DOHH2 (cell line): ENCODE measurements around the gene SART1.

Source experiments
- H3F3A ChIP-seq: fragments of 200-600 bp; sonication (generic), shearing (Covaris generic); 2 replicates; pipeline ENCODE4 v1.6.0; 2016; ENCODE audit warnings: antibody characterized with exemption, mild to moderate bottlenecking; ENCODE audit not compliant: control insufficient read depth, insufficient read depth
- H3K27ac ChIP-seq: fragments of 200-600 bp; sonication (generic); 2 replicates; pipeline ENCODE4 v1.5.1; 2014; ENCODE audit warnings: low read depth, mild to moderate bottlenecking, low read length, moderate library complexity
- H3K27me3 ChIP-seq: fragments of 200-600 bp; sonication (generic); 2 replicates; pipeline ENCODE4 v1.6.1; 2014; ENCODE audit warnings: mild to moderate bottlenecking, low read length, mixed read lengths; ENCODE audit not compliant: control insufficient read depth
- H3K36me3 ChIP-seq: fragments of 200-600 bp; sonication (generic); 2 replicates; pipeline ENCODE4 v1.6.1; 2014; ENCODE audit warnings: mild to moderate bottlenecking, low read length, moderate library complexity, mixed read lengths; ENCODE audit not compliant: control insufficient read depth
- H3K4me1 ChIP-seq: fragments of 200-600 bp; sonication (generic); 2 replicates; pipeline ENCODE4 v1.6.1; 2014; ENCODE audit warnings: mild to moderate bottlenecking, low read length, mixed read lengths; ENCODE audit not compliant: control insufficient read depth
- H3K4me2 ChIP-seq: fragments of 200-600 bp; sonication (generic); 2 replicates; pipeline ENCODE4 v1.6.0; 2014; ENCODE audit warnings: mild to moderate bottlenecking, low read length, moderate library complexity
- H3K4me3 ChIP-seq: fragments of 200-600 bp; sonication (generic); 2 replicates; pipeline ENCODE4 v1.5.1; 2014; ENCODE audit warnings: mild to moderate bottlenecking, low read length, mixed read lengths
- H3K79me2 ChIP-seq: fragments of 200-600 bp; sonication (generic); 2 replicates; pipeline ENCODE4 v1.6.1; 2014; ENCODE audit warnings: mild to moderate bottlenecking, low read length, mixed read lengths; ENCODE audit not compliant: control insufficient read depth
- H3K9me2 ChIP-seq: fragments of 200-600 bp; sonication (generic); replicated peaks from 2 replicates; pipeline ENCODE4 v1.6.1; 2014; ENCODE audit warnings: mild to moderate bottlenecking, low read length, mixed read lengths; ENCODE audit not compliant: control insufficient read depth
- H3K9me3 ChIP-seq: fragments of 200-600 bp; sonication (generic); 2 replicates; pipeline ENCODE4 v1.6.1; 2014; ENCODE audit warnings: antibody characterized with exemption, low read length, mixed read lengths; ENCODE audit not compliant: control insufficient read depth, insufficient read depth
- H4K20me1 ChIP-seq: fragments of 200-600 bp; sonication (generic); 2 replicates; pipeline ENCODE4 v1.6.0; 2014; ENCODE audit warnings: low read depth, mild to moderate bottlenecking, antibody characterized with exemption, low read length, moderate library complexity; ENCODE audit not compliant: control insufficient read depth, insufficient read depth
- CTCF ChIP-seq: fragments of 200-600 bp; sonication (generic); IDR thresholded peaks from one replicate; pipeline ENCODE4 v1.5.1; 2014; ENCODE audit warnings: antibody characterized with exemption, mild to moderate bottlenecking, low read depth, low read length; ENCODE audit not compliant: poor library complexity, severe bottlenecking
- EZH2phosphoT487 ChIP-seq: fragments of 200-600 bp; sonication (generic); IDR thresholded peaks from 2 replicates; pipeline ENCODE4 v1.6.1; 2017; ENCODE audit warnings: borderline replicate concordance, mild to moderate bottlenecking, antibody characterized with exemption, low read length, moderate library complexity, mixed read lengths

The SART1 gene

GRCh38 chr11:66006134-66006890 lies 44.8 kb downstream of the SART1 start:
- H3F3A ChIP-seq, result peaks cover 15% of the 10 kb centered on the region
- H3K4me1 ChIP-seq, result peaks cover 6% of the 10 kb centered on the region
- no peaks in the 10 kb centered on the region for H3K27me3 ChIP-seq
- H3K79me2 ChIP-seq, result peaks cover 26% of the 10 kb centered on the region
- no peak overlapping the region for H3K27ac ChIP-seq
- peaks cover 5% of the 10 kb centered on the region; the same call in 1 of the 2 replicates for H4K20me1 ChIP-seq
- H3K4me2 ChIP-seq, result no peak overlapping the region
- H3K36me3 ChIP-seq, result peaks cover 36% of the 10 kb centered on the region
- no peaks in the 10 kb centered on the region for H3K9me2 ChIP-seq
- H3K4me3 ChIP-seq, result no peak overlapping the region
- H3K9me3 ChIP-seq, result no peaks in the 10 kb centered on the region
- no peak for TF ChIP-seq EZH2phosphoT487
- no peak for TF ChIP-seq CTCF

GRCh38 chr11:66006891-66007176 lies 45.3 kb downstream of the SART1 start:
- H4K20me1 ChIP-seq, result peaks cover 5% of the 10 kb centered on the region; the same call in 1 of the 2 replicates
- no peak overlapping the region for H3K4me2 ChIP-seq
- H3K9me2 ChIP-seq, result no peaks in the 10 kb centered on the region
- no peak overlapping the region for H3K4me3 ChIP-seq
- H3K36me3 ChIP-seq, result peaks cover 31% of the 10 kb centered on the region
- TF ChIP-seq EZH2phosphoT487, result no peak
- no peak for TF ChIP-seq CTCF
- peaks cover 12% of the 10 kb centered on the region for H3F3A ChIP-seq
- peaks cover 6% of the 10 kb centered on the region for H3K4me1 ChIP-seq
- no peak overlapping the region for H3K27ac ChIP-seq
- H3K79me2 ChIP-seq, result peaks cover 21% of the 10 kb centered on the region
- no peaks in the 10 kb centered on the region for H3K9me3 ChIP-seq
- H3K27me3 ChIP-seq, result 0 out of 2 replicates have a peak, but pooled peaks cover 4% of the 10 kb centered on the region

- Histone ChIP-seq H3K27me3 (0 out of 2 replicates have a peak, but pooled peaks cover 5% of the 10 kb centered on the region), H3K36me3 (peaks cover 30% of the 10 kb centered on the region), H3K27ac (no peak overlapping the region), H3K4me2 (no peak overlapping the region), H3K9me2 (no peaks in the 10 kb centered on the region), H3F3A (peaks cover 11% of the 10 kb centered on the region), H3K4me1 (peaks cover 6% of the 10 kb centered on the region), H3K9me3 (no peaks in the 10 kb centered on the region), H3K79me2 (peaks cover 19% of the 10 kb centered on the region), H4K20me1 (peaks cover 5% of the 10 kb centered on the region; the same call in 1 of the 2 replicates), H3K4me3 (no peak overlapping the region)
- TF ChIP-seq CTCF, result no peak
- no peak for TF ChIP-seq EZH2phosphoT487
These were observed 45.7 kb downstream of the SART1 start for GRCh38 chr11:66007201-66007634.
